RWPE1 (cell line): Measurements from ENCODE around the gene PXMP4.

Experiments
- CTCF ChIA-PET: fragments of 350-600 bp; sonication (Branson Sonifier 250); formaldehyde crosslinking; extraction: SDS; loops from one replicate; lab custom pipeline; 2021; lab: Yijun Ruan, JAX
- POLR2A ChIA-PET: fragments of 400-600 bp; formaldehyde crosslinking; extraction: SDS; loops from one replicate; lab custom pipeline; 2020; ENCODE audit warnings: antibody characterized with exemption; ENCODE audit not compliant: low non-redundant PET; lab: Yijun Ruan, JAX
- DNase-seq: peaks from one replicate; pipeline ENCODE4 v3.0.0; 2012; ENCODE audit warnings: low spot score
- H3K27ac ChIP-seq: fragments of 450-650 bp; 2 replicates; pipeline ENCODE4 v1.5.1; 2017
- TF ChIP-seq, protein P1 (sequence below): fragments of 450-650 bp; conservative IDR thresholded peaks from 2 replicates; pipeline ENCODE4 v1.5.1; 2017; ENCODE audit warnings: low read depth, mild to moderate bottlenecking

The PXMP4 gene

GRCh38 chr20:33664085-33664761 is 55.9 kb downstream of the PXMP4 start:
- TF ChIP-seq, protein P1, sequence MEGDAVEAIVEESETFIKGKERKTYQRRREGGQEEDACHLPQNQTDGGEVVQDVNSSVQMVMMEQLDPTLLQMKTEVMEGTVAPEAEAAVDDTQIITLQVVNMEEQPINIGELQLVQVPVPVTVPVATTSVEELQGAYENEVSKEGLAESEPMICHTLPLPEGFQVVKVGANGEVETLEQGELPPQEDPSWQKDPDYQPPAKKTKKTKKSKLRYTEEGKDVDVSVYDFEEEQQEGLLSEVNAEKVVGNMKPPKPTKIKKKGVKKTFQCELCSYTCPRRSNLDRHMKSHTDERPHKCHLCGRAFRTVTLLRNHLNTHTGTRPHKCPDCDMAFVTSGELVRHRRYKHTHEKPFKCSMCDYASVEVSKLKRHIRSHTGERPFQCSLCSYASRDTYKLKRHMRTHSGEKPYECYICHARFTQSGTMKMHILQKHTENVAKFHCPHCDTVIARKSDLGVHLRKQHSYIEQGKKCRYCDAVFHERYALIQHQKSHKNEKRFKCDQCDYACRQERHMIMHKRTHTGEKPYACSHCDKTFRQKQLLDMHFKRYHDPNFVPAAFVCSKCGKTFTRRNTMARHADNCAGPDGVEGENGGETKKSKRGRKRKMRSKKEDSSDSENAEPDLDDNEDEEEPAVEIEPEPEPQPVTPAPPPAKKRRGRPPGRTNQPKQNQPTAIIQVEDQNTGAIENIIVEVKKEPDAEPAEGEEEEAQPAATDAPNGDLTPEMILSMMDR: no peak
- ChIA-PET CTCF (interaction anchor here (0.9 to 3.6 kb wide), 2 partner anchors 11 to 207 kb away, joined by 6 to 16 read pairs; no protein-coding TSS in a partner anchor), POLR2A (interaction anchor here (0.7 to 1.0 kb wide), 2 partner anchors 10 to 215 kb away, joined by 3 to 5 read pairs; no protein-coding TSS in a partner anchor)
- DNase-seq: no peak
- peak overlapping the region; percentile 88 for H3K27ac ChIP-seq

- H3K27ac ChIP-seq: peak overlapping the region; percentile 88
- ChIA-PET CTCF (interaction anchor here (0.6 to 3.6 kb wide), 4 partner anchors 10 to 249 kb away, joined by 4 to 16 read pairs (median 6); no protein-coding TSS in a partner anchor), POLR2A (interaction anchor here (0.5 to 1.2 kb wide), 7 partner anchors 9 to 1219 kb away, joined by 3 to 7 read pairs (median 4); partner anchors contain the start of gene CBFA2T2)
- TF ChIP-seq, protein P1: no peak
- peak; percentile 88 for DNase-seq
These were observed 56.7 kb downstream of the PXMP4 start for GRCh38 chr20:33663161-33664084.

DNA sequence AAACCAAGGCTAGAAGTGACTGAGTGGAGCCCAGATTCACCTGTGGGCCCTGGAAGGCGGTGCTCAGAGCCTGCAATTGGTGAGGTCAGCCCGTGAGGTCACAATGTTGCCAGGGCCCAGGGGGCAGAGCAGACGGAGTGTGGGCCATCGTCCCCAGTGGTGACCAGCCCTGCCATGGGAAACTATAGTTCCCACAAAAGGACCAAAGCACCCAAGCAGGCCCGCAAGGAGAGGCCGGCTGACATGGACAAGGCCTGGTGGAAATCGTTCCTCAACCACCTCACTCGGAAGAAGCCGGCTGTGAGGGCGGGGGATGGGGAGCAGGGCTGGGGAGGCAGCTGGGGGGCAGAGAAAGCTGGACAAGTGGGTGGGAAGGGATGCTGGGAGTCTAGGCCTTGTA is 57.9 kb downstream of the PXMP4 start, which contains the start of gene C20orf144:
Gene C20orf144 (plus strand): TSS at position 156 of the 400 bp plus-strand sequence. CDS start 19 bp downstream, at position 175.
- ChIA-PET POLR2A (no interaction called here), CTCF (interaction anchor here (3.6 kb wide), 1 partner anchor 9 kb away, joined by 16 read pairs; no protein-coding TSS in a partner anchor)
- no peak for DNase-seq
- H3K27ac ChIP-seq: peak within 1 kb of the TSS; percentile 88
- TF ChIP-seq, protein P1: no peak

GRCh38 chr20:33660685-33661058 is 59.4 kb downstream of the PXMP4 start:
- ChIA-PET CTCF (interaction anchor here (0.6 to 1.0 kb wide), 2 partner anchors 203 to 665 kb away, joined by 3 to 5 read pairs; no protein-coding TSS in a partner anchor), POLR2A (no interaction called here)
- no peak overlapping the region for H3K27ac ChIP-seq
- TF ChIP-seq, protein P1: no peak
- DNase-seq: no peak

DNA sequence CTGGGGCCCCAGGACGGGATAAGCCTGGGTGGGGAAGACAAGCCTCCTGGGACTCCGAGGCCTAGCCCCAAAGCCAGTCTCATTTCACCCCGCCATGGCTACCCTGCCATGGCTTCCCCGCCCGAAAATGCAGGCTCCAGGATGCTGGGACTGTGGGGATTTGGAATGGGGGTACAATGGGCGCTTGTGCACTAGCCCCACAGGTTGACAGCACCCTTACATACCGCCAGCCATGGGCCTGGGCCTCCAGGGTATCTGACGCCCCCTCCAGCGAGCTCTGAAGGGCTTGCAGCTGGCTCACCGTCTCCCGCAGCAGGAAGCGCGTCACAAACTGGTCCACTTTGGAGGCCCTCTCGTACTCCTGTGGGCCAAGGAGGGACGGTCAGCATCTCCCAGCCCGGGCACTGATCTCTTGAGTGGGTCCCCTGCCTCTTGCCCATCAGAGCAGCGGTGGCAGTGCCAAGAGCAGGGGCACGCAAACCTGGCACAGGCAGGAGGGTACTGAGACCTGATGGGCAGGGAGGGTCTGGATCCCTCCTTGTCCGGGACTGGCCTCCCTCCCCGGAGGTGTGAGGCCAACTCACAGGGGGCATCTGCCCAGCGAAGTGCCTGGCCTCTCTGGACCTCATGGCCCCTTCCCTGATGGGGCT is 60.0 kb downstream of the PXMP4 start:
- CTCF ChIA-PET: interaction anchor here (1.0 kb wide), 1 partner anchor 203 kb away, joined by 5 read pairs; no protein-coding TSS in a partner anchor
- TF ChIP-seq, protein P1: no peak
- H3K27ac ChIP-seq: no peak overlapping the region
- POLR2A ChIA-PET: no interaction called here
- DNase-seq: no peak
